ENCODE data around the gene HOXD9. TPM values are rescaled to one million over a fixed set of nuclear protein-coding genes. Genes with fewer than 3 reads are reported as not detected.

The HOXD9 gene
- total RNA-seq, 2 donors from 2014 or later: not detected

- Mint-ChIP-seq H3K27ac (no peak overlapping the region), H3K9me3 (peaks cover 4% of the 10 kb centered on the region), H3K36me3 (ENCODE audit: low read depth) (peaks cover 26% of the 10 kb centered on the region), H3K4me3 (peak overlapping the region; percentile 13), H3K4me1 (peaks cover 15% of the 10 kb centered on the region), H3K27me3 (peaks cover 70% of the 10 kb centered on the region)
- ATAC-seq (replicated peaks): no peak
Measured at GRCh38 chr2:176109192-176109901, 13.2 kb upstream of the HOXD9 start.

GRCh38 chr2:176109946-176110345, 12.6 kb upstream of the HOXD9 start:
- H3K4me1 Mint-ChIP-seq: peaks cover 15% of the 10 kb centered on the region
- peaks cover 25% of the 10 kb centered on the region for H3K36me3 Mint-ChIP-seq (ENCODE audit: low read depth)
- ATAC-seq (replicated peaks): no peak

DNA sequence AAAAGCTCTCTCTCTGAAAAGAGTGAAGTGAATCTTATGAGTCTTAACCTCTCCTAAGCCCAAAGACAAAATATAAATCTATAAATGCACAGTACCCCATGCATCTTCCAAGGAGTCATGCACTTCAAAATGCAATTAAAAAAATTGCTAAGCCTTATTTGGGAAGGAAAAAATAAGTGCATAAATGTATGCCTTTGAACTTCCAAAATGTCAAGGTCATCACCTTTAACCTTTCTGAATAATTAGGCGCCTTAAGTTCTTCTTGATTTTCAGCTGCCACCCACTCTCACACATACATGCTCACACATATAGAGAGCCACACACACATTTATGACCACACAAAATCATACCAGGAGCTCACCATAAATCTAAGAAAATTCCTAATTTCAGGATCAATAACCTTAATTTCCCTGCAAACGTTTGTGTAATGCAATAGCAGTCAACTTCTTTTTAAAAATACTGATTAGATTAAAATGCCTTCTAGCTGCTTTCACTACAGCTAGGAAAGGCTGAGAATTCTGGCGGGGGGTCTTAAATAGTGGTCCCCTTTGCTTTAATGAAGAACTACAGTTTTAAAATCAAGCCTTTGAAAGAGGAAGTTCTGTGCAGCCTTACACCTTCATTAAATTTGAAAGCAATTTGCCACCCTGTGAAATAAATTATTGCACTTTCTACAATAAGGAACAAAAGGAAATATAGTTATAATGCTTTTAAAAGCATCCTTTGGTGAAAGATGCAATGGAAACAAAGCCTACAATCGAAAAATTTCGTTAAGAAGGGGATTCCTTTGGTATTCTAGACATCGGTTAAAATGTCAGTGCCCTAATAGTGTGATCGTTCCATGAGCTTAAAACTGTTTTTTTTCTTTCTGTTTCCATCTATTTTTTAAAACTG, 11.9 kb upstream of the HOXD9 start:
- Mint-ChIP-seq H3K27me3 (peaks cover 64% of the 10 kb centered on the region), H3K36me3 (ENCODE audit: low read depth) (peaks cover 18% of the 10 kb centered on the region), H3K4me3 (no peak overlapping the region), H3K4me1 (peaks cover 14% of the 10 kb centered on the region), H3K27ac (no peak overlapping the region), H3K9me3 (peaks cover 4% of the 10 kb centered on the region)
- no peak for ATAC-seq (replicated peaks)

More at GRCh38 chr2:176109946-176110345, 12.6 kb upstream of the HOXD9 start:
- H3K9me3 Mint-ChIP-seq: peaks cover 4% of the 10 kb centered on the region
- no peak overlapping the region for H3K27ac Mint-ChIP-seq
- no peak overlapping the region for H3K4me3 Mint-ChIP-seq
- peaks cover 67% of the 10 kb centered on the region for H3K27me3 Mint-ChIP-seq

DNA sequence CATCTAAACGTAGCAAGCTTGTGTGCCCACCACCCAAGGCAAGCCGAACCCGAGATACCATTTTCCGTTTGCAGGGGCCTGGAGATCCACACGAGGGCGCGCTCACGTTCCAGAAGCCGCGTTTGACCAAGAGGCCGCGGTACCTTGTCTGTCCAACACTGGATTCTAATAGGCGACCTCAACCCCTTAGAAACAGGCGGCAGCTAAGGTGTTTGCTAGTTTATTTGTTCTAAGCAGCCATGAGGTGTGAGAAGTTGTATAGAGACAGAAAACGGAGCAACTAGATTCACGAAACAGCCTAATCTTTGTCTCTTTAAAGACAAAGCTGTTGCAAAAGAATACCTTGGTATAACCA, 11.2 kb upstream of the HOXD9 start:
- Mint-ChIP-seq H3K4me1 (peaks cover 8% of the 10 kb centered on the region), H3K9me3 (peaks cover 4% of the 10 kb centered on the region), H3K27ac (no peak overlapping the region)

DNA sequence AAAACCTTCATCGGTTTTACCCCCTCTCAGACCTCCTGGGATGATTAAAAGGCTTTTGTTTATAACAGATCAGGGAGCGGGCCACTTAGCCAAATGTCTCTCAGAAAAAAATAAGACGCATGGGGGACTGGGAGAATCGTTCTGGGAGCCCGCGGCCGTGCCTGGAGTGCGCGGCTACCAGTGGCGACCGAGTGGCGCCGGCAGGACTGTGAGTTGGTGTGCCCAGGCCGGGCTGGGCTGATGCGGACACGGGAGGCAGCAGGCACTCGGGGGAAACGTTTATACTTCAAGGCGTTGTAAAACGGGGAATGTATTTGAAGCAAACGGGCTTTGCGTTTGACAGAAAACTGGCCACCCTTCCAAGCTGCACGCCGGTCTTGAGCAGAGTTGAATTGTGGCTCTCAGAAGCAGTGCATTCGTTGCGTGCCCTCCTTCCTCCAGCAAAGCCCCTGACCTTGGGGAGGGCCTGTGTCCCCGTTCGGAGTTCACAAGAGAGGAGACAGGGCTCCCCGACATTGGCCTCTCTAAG, 10.6 kb upstream of the HOXD9 start:
- Mint-ChIP-seq H3K36me3 (ENCODE audit: low read depth) (peaks cover 9% of the 10 kb centered on the region), H3K9me3 (peaks cover 4% of the 10 kb centered on the region), H3K27me3 (peaks cover 64% of the 10 kb centered on the region), H3K4me1 (peaks cover 5% of the 10 kb centered on the region), H3K27ac (no peak overlapping the region), H3K4me3 (no peak overlapping the region)
- ATAC-seq (replicated peaks): no peak

More for the DNA sequence above, 11.2 kb upstream of the HOXD9 start:
- Mint-ChIP-seq H3K27me3 (peaks cover 60% of the 10 kb centered on the region), H3K4me3 (no peak overlapping the region), H3K36me3 (ENCODE audit: low read depth) (peaks cover 12% of the 10 kb centered on the region)
- ATAC-seq (replicated peaks): no peak

- Mint-ChIP-seq H3K27ac (no peak overlapping the region), H3K27me3 (peaks cover 68% of the 10 kb centered on the region), H3K4me1 (peaks cover 5% of the 10 kb centered on the region), H3K4me3 (no peak overlapping the region), H3K36me3 (ENCODE audit: low read depth) (peaks cover 9% of the 10 kb centered on the region), H3K9me3 (peaks cover 4% of the 10 kb centered on the region)
- ATAC-seq (replicated peaks): no peak
Measured at GRCh38 chr2:176112375-176113302, 9.9 kb upstream of the HOXD9 start.

DNA sequence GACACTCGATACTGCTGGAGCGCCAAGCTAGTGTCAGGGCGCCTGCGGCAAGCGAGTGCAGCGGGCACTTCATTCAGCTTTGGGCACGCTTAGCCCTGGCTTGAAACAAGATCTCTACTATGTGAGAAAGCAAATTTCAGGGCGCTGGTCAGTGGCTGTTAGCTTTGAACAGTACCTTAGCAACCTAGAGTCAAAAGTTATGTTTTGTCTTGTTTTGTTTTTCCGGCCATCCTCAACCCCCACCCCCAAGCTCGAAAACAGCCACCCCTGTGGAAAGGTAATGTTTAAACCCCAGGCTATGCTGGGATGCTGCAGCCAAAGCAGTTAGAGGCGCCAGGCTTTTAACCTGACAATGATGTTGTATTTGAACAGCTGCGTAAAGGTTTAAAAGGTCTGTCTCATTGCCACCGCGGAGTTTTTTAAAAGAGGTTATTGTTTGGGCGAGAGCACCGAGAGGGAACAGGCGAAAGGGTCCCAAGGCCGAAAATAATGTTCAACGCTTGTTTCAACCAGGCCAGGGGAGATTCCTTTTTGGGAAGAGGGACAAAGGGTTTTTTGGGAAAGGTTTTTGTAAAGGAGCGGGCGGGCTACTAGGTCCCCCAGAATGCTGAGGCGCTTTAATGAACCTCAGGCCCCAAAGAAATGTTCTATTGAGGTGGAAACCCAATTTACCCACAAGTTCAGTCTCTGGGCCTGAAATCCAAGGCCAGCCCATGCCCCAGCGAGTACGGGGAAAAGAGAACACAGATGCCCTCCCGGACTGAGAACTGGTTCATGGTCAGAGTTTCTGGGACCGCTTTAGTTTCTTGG, 8.2 kb upstream of the HOXD9 start:
- Mint-ChIP-seq H3K27ac (no peak overlapping the region), H3K4me1 (peaks cover 12% of the 10 kb centered on the region), H3K9me3 (peaks cover 4% of the 10 kb centered on the region), H3K27me3 (peaks cover 76% of the 10 kb centered on the region), H3K36me3 (ENCODE audit: low read depth) (peaks cover 4% of the 10 kb centered on the region), H3K4me3 (no peak overlapping the region)
- no peak for ATAC-seq (replicated peaks)

DNA sequence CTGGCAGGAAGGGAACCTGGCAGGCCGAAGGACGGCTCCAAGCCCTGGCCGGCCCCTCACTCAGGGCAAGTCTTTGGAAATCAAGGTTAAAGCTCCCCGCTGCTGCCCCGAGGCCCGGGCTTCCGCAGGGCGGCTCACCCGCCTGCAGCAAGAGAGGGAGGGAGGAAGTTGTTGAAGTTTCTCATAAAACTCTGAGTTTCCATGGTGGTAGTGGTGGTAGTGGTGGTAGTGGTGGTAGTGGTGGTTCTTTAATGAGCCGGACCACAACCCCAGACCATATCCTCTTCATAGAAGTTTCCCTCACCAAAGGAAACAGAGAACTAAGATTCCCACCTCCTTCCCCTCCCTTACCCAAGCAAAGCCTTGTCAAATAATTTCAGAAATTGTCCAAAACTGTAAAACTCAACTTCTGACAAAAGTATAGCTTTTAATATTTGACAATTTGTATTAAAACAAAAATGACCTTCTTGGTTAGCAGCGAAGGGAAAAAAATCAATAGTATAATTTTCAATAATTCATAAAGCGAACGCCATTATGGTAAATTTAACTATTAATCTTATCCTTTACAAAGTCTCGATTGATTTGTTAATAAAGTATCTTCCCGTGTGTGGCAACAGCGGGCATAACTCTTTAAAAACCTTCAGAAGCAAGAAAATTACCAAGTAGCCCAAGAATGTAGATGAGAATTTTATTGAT, 7.4 kb upstream of the HOXD9 start:
- Mint-ChIP-seq H3K27ac (no peak overlapping the region), H3K4me3 (no peak overlapping the region), H3K36me3 (ENCODE audit: low read depth) (peaks cover 5% of the 10 kb centered on the region), H3K4me1 (peaks cover 8% of the 10 kb centered on the region), H3K9me3 (peaks cover 4% of the 10 kb centered on the region), H3K27me3 (peaks cover 76% of the 10 kb centered on the region)
- no peak for ATAC-seq (replicated peaks)

GRCh38 chr2:176115883-176116813, 6.4 kb upstream of the HOXD9 start, which contains the start of gene HOXD10:
Gene HOXD10, plus strand, starts transcription at chr2:176116778. Its CDS starts 56 bp downstream, at chr2:176116834.
- no peak within 1 kb of the TSS for H3K27ac Mint-ChIP-seq
- H3K9me3 Mint-ChIP-seq: peaks cover 4% of the 10 kb centered on the region
- H3K4me3 Mint-ChIP-seq: no peak within 1 kb of the TSS
- peaks cover 78% of the 10 kb centered on the region for H3K27me3 Mint-ChIP-seq
- peaks cover 7% of the 10 kb centered on the region for H3K36me3 Mint-ChIP-seq (ENCODE audit: low read depth)
- no peak for ATAC-seq (replicated peaks)
- H3K4me1 Mint-ChIP-seq: peaks cover 8% of the 10 kb centered on the region

DNA sequence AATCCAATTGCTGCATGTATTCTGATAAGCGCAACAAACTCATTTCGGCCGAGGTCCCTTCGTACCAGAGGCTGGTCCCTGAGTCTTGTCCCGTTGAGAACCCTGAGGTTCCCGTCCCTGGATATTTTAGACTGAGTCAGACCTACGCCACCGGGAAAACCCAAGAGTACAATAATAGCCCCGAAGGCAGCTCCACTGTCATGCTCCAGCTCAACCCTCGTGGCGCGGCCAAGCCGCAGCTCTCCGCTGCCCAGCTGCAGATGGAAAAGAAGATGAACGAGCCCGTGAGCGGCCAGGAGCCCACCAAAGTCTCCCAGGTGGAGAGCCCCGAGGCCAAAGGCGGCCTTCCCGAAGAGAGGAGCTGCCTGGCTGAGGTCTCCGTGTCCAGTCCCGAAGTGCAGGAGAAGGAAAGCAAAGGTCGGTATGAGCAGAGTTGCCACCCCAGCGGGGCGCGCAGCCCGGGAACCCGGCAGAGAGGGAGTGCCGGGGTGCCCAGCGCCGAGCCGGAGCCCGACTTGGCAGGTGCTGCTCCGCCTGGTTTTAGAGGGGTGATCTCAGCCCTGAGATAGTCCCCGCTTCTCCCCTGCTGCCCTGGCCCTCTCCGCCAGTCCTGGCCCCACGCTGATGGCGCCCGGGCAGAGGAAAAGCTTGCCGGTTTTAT, 5.2 kb upstream of the HOXD9 start:
- Mint-ChIP-seq H3K27ac (no peak overlapping the region), H3K36me3 (ENCODE audit: low read depth) (peaks cover 7% of the 10 kb centered on the region)
- no peak for ATAC-seq (replicated peaks)

GRCh38 chr2:176117823-176118371, 4.6 kb upstream of the HOXD9 start:
- ATAC-seq (replicated peaks): no peak
- H3K27me3 Mint-ChIP-seq: peaks cover 66% of the 10 kb centered on the region
- H3K4me1 Mint-ChIP-seq: peaks cover 8% of the 10 kb centered on the region
- no peak overlapping the region for H3K4me3 Mint-ChIP-seq
- peaks cover 4% of the 10 kb centered on the region for H3K9me3 Mint-ChIP-seq
- no peak overlapping the region for H3K27ac Mint-ChIP-seq
- peaks cover 7% of the 10 kb centered on the region for H3K36me3 Mint-ChIP-seq (ENCODE audit: low read depth)

More for the DNA sequence above, 5.2 kb upstream of the HOXD9 start:
- Mint-ChIP-seq H3K4me1 (peaks cover 8% of the 10 kb centered on the region), H3K4me3 (no peak overlapping the region), H3K9me3 (peaks cover 4% of the 10 kb centered on the region), H3K27me3 (peaks cover 70% of the 10 kb centered on the region)

All from activated T-helper 17 cell treated with anti-CD3 and anti-CD28 coated beads, Interleukin-2, amount 50 U/mL, for 72 hours (primary cell).